HG02798 (cell line): ENCODE measurements around the gene DYNC1H1.
"Not testable (repeated sequence)": the region's sequence is repeated elsewhere in the genome, so short reads cannot be mapped to it uniquely, and the experiment has no call there.

ENCODE experiments used
- ATAC-seq: cut with Tn5 transposase; IDR thresholded peaks from one replicate; pipeline ENCODE4 v1.9.1; 2021; ENCODE audit warnings: mild to moderate bottlenecking; ENCODE audit not compliant: unreplicated experiment, poor library complexity

DYNC1H1 gene

DNA sequence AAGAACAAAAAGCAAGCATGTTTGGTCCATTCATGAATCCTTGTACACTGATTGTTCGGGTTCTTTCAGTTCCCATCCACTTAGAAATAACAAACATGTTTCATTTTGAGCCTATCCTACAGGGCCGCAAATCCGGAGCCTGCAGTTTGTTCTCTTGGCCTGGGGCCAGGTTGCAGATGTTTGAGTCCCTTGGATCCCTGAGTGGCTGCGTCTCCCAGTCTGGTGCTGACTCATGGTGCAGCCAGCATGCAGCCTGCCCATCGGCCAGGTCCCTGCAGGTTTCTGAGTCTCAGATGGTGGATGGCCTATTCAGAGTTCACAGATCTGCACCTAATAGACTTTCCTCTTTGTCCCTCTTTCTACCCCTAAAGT is 1.9 kb upstream of the DYNC1H1 start:
- ATAC-seq: no peak

GRCh38 chr14:101963052-101963451 is 1.3 kb upstream of the DYNC1H1 start:
- no peak for ATAC-seq

DNA sequence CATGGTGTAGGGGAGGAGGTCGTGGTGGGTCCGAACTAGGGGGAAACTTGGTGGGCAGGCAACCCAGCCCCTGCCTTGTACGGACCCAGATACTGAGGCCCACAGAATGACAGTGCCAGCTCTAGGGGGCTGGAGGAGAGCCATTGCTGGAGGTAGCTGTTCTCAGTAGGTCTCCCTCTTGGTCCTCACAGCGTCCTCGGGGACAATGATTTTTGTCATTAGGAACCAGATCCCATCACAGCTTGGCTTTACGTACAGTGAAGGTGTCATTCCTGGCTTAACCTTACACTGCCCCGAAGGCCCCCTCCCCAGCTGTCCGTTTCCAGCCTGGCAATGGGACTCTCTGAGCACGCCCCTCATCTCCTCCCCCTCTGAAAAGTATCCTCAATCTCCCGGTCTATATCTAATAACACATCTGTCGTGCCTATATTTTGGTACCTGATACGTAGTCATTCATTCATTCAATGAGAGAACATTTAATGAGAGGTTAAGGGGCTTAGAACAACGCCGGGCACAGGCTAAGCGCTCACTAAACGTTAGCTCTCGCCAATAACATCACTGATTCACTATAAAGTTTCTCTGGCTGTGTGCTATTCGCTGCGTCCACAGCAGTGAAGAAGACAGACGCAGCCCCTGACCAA is 597 bp upstream of the DYNC1H1 start:
- no peak for ATAC-seq

DNA sequence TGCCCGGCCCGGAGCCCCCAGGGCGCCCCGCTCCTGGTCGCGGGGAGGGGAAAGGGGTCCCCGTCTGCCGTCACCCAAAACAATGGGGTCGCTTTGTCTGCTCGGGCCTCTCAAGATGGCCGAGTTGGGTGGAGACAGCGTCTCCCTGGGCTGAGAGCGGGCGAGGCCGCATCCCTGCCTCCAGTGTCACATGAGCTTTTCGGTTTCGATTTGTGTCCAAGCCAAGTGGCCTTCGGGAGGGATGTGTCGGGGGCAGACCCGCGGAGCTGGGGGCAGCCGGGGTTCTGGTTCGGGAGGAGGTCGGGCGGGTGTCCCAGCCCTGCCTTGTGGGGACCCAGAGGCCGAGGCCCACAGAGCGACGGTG is 790 bp downstream of the DYNC1H1 start:
- ATAC-seq: peak; percentile 32

DNA sequence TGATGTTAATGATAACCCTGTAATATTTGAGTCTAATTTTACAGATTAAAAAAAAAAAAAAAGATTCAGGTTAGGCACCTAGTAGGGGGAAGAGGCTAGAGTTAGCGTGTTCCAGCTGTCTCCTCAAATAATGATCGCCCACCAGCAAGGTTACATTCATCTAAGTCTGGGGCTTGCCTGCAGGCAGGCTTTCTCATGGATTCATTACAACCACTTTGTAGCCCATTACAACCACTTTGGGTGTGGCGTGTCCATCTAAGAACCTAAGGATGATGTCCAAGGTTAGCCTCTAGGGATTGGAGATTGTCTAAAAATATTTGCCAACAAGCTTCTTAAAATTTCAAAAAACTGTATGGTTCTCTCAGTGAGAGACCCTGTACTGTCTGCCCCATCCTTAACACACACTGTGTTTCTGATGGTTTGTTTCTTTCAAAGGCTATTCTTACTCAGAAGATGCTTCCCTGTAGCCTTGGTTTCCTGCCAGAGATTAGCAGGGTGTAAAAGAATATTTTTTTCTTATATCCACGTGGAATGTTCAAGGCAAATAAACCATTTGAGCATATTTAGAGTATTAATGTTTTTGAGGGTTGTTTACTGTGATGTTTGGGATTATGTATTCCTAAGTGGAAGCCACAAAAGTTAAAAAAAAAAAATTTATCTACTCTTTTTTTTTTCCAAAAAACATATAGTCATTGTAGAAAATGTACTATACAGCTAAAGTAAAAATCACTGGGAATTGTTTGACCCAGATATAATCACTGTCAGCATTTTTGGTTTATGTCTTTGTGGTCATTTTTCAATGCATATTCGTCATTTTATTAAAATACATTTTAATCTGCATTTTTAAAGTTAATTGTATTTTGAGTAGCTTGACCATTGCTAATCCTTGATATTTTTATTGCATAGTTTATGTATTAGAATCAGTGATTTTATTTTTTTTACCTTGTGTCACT is 1.7 kb downstream of the DYNC1H1 start:
- ATAC-seq: no peak

- ATAC-seq: no peak
These were observed 2.4 kb downstream of the DYNC1H1 start for GRCh38 chr14:101966742-101967141.

DNA sequence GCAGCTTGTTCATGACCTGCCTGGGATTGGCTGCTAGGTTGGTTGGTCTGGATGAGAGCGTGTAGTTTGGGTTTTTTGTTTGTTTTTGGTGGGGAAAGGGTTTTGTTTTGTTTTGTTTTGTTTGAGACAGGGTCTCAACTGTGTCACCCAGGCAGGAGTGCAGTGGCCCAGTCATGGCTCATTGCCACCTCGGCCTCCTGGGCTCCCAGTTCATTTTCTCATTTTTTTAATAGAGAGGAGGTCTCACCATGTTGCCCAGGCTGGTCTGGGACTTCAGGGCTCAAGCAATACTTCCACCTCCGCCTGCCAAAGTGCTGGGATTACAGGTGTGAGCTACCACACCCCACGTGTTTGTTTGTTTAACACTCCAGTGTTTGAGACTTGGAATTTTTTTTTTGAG is 3.8 kb downstream of the DYNC1H1 start:
- no peak for ATAC-seq

DNA sequence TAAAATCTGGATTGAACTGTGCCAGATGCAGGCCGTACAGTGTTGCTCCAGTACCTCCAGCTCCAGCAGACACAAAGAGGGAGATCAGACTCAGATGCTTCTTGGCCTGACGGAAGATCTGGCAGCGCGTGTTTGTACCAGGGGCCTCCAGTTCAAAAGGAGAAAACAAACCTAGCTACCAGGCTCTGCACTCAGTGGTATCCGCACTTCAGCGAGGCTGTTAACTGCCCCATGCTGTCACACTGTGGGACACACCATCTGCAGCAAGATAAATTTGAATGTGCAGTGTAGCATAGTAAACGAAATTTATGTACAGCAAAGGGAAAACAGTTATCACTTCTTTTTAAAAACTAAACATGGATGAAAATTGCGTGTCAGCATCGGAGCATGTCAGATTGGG is 5.1 kb downstream of the DYNC1H1 start:
- ATAC-seq: no peak

- ATAC-seq: no peak
These were observed 6.5 kb downstream of the DYNC1H1 start for GRCh38 chr14:101970830-101971400.

- ATAC-seq: not testable (repeated sequence)
These were observed 7.1 kb downstream of the DYNC1H1 start for GRCh38 chr14:101971458-101971857.

- no peak for ATAC-seq
These were observed 7.9 kb downstream of the DYNC1H1 start for GRCh38 chr14:101972126-101972866.

GRCh38 chr14:101973356-101973755 is 9.0 kb downstream of the DYNC1H1 start:
- ATAC-seq: no peak

- no peak for ATAC-seq
These were observed 10.9 kb downstream of the DYNC1H1 start for GRCh38 chr14:101975231-101975630.

GRCh38 chr14:101977311-101978071 is 13.1 kb downstream of the DYNC1H1 start:
- ATAC-seq: no peak

DNA sequence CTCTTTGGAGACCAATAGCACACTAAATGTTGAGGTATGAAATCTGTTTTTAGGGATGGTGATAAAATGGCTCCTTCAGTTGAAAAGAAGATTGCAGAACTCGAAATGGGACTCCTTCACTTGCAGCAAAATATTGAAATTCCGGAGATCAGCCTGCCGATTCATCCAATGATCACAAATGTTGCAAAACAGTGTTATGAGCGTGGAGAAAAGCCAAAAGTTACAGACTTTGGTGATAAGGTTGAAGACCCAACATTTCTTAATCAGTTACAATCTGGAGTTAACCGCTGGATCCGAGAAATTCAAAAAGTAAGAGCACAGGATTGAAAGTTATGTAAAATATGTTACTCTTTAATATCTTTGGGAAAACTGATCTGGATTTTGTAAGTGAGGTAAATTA is 15.3 kb downstream of the DYNC1H1 start:
- no peak for ATAC-seq

- ATAC-seq: no peak
These were observed 15.9 kb downstream of the DYNC1H1 start for GRCh38 chr14:101980251-101980650.

- peak; percentile 75 for ATAC-seq
These were observed 16.3 kb downstream of the DYNC1H1 start for GRCh38 chr14:101980700-101981099.

DNA sequence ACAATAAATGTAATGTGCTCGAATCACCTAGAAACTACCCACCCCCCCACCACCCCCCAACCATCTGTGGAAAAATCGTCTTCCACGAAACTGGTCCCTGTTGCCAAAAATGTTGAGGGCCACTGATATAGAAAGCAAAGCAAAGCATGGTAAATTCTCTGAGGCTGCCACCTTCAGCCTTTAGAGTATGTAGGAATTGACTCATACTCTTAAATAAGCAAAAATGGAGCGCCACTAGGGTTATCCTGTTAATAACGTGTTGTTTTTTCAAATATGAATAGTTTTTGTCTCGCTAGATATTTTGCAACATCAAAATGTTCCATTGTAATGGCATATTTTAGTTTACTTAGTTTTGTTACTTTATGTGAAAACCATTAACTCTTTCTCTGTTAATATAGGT is 18.2 kb downstream of the DYNC1H1 start:
- ATAC-seq: no peak

- ATAC-seq: not testable (repeated sequence)
These were observed 20.5 kb downstream of the DYNC1H1 start for GRCh38 chr14:101984831-101985230.

- ATAC-seq: no peak
These were observed 21.6 kb downstream of the DYNC1H1 start for GRCh38 chr14:101985957-101986356.
